ENCODE data around the gene TMEM185B.
A peak's percentile ranks its signal among the peaks of the same experiment; 100 is the strongest.

TMEM185B gene

DNA sequence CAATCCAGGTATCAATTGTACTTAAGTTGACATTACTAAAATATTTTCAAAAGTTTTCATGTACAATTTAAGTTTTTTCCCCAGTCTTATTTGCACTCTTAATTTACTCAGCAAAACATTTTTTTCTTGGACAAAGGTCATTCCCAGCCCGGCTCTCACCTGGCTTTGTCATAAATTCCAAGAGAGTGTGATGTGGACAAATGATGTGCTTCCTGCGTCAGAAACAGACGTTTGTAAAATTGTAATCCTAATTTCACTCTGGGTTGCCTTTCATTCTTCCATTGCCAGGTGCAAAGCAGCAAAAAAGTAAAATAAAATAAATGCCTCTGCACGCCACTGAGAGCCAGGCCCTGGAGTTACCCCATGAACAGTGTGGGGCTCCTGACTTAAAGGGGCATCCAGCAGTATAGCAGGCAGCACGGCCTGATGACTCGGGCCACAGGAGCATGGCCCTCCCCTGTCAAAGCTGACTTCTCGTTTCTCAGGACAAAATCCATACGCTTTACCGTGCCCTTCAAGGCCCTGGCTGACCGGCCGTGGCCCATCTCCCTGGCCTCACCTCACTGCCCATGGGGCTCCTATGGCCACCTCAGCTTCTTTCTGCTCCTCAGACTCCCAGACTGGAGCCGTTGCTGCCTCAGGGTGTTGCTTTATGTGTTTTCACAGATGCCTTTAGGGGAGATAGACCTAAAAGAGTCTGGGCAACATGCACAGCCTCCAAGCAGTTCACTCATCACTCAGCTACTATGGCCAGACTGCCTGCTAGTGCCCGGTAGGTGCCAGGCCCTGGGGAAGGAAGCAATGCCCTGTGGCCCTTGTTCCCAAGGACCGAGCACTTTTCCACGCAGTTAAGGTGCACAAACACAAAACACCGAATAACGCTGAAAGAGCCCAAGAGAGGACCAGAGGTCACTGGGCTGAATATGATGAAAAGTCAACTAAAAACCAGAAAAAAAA lies 7.6 kb upstream of the TMEM185B start:
- no peak for DNase-seq

DNA sequence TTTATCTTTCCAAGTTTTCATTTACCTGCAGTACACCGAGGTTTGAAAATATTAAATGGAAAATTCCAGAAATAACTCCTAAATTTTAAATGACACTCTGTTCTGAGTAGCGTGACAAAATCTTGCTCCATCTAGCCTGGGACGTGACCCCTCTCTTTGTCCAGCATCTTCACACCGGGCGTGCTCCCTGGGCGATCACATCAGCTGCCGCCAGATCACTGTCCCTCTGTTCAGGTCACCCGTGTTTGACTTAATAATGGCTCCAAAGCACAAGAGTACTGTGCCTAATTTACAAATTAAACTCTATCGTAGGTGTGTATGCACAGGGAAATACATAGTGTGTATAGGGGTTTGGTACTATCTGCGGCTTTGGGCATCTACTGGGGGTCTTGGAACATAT lies 6.1 kb upstream of the TMEM185B start:
- DNase-seq: no peak

- no peak for DNase-seq
Measured at GRCh38 chr2:120228503-120228902, 5.3 kb upstream of the TMEM185B start.

DNA sequence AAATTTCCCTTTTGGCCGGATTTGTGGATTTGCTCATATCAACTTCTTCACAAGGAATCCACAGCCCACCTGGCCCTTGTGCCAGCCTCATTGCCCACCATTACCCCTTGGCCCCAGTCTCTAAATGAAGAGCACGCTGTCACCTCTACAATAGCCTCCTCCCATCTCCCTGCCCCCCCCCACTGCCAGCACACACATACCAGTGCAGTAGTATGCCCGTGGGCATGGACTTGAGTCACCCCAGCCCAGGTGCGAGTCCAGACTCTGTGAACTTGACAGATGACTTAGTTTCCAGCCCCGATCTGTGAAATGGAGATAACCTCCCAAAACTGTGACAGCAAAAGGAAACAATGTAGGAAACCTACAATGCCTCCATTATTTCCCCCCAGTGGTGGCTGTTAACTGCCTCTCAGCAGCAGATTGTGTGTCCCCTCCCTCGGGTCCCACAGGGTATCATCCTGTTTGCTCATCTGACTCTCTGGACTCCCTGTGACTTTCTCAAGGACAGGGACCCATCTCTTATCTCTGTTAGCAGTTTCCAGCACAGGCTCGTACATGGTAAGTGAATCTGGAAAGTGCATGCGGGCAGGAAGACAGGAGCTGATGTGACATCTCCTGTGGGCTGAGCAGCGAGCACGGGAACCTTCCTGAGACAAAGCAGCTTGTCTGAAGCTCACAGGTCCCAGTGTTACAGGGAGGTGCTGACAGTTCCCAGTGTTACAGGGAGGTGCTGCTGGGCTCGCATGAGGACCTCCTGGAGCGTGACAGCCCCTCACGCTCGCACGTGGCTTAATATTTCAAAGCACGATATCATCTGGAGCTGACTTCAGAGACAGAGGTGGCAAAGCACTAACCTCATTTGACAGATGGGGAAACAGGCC lies 4.2 kb upstream of the TMEM185B start:
- no peak for DNase-seq

- DNase-seq: no peak
Measured at GRCh38 chr2:120226316-120226715, 3.1 kb upstream of the TMEM185B start.

DNA sequence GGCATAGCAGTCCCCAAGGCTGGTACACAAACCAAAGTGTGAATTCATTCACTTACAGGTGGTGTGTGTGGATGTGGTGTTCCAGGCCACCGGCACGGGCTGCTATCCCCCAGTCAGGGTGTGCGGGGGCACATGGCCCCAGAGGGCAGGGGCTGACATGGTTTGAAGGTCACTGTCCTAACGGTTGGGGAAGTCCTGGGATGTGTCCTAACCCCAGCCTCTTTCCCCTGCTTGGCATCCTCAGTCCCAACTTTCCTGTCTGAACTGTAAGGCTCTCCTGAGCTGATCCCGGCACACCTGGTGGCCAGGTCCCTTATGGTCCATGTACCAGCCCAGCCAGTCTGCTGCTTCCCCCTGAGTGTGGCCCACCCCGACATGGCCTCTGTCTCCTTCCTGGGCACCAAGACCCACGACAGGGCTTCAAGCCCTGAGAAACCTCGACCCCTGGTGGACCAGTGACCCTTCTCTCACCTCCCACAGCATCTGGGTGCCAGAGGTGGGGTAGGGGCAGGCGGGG lies 2.4 kb upstream of the TMEM185B start:
- DNase-seq: no peak

- no peak for DNase-seq
Measured at GRCh38 chr2:120224735-120225548, 1.7 kb upstream of the TMEM185B start.

DNA sequence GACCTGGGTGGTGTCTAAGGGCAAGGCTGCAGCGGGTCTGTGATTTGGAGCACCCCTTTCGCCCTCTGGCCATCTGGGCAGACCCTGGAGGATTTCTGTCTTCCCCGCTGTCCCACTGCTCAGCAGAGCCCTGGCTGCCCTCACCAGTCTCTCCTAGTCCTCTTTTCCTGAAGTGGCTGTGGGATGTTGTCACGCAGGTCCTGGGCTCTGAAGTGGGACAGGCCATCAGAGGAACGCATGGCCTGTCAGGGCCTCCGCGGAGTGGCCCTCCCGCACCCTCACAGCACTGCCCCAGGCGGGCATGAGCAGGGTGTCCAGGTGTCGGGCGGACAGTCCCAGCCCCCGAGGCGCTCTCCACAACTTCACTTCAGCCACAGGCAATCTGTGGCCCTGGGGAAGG lies 1.1 kb upstream of the TMEM185B start:
- no peak for DNase-seq

DNA sequence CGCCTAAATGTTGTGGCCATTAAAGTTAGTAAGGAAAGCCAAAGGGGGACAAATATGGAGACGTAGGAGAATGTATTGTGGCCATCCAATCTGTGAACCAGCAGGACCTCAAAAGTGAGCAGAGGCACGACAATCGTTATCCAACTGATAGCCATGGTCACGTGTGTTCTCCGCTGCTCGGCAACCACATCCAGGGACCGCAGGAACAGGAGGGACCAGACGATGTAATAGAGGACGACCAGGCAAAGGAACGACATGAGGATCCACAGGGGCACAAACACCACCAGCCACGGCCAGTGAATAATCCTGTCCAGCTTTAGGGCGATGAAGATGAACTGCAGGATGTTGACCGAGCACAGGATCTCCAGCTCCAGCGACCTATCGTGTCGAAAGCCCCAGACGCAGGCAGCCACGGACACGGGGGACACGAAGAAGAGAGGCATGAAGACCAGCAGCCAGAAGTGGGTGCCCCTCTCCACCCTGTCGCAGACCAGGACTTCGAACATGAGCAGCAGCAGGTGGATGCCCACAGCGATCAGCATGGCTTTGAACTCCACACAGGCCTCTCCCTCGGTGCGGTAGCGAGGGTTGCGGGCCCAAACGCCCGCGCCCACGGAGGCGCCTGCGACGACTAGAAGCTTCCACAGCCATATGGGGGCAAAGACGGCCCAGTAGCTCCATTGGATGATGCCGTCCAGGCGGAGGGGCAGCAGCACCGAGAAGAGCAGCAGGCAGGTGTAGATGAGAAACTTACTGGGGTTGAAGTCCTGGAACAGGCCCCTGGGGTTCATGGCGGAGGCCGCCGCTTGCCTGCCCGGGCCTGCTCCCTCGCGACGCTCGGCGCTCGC lies 790 bp downstream of the TMEM185B start:
- no peak for DNase-seq

DNA sequence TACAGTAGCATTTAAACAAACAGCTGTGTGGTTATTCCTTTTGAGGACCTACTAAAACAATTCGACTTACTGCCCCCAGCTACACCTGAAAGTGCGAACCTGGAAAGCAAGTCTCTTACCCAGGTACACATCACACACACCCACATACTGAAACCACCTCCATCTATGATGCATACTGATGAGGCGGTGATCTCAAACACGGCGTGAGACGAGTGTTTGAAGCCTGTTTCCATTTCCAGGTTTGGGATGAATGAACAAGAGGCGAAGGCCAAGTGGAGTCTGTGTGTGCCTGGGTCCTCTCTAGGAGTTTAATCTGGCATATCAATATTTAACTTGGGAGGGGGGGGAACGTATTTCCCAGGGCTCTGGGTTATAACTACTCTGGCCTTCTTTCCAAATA lies 1.6 kb downstream of the TMEM185B start:
- DNase-seq: no peak

GRCh38 chr2:120220756-120221155 lies 2.4 kb downstream of the TMEM185B start:
- DNase-seq: no peak

DNA sequence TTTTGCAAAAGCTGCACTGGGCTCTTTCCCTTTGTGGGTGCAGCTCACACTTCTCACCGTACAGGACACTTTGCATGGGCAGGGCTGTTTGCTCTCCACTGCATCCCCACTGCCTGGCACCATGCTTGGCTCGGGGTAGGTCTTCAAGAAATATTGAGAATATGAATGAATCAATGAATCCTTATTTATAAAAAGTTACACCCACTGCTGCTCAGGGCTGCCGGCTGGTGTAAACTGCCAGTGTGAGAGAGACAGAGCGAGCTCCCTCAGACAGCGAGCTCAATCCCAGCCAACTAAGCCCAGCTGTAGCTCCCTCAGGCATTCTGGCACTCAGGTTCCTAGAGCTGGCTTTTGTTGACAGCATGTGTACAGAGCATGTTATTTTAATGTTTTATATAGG lies 3.4 kb downstream of the TMEM185B start:
- DNase-seq: no peak

- DNase-seq: no peak
Measured at GRCh38 chr2:120219291-120219690, 3.9 kb downstream of the TMEM185B start.

- no peak for DNase-seq
Measured at GRCh38 chr2:120218181-120218580, 5.0 kb downstream of the TMEM185B start.

DNA sequence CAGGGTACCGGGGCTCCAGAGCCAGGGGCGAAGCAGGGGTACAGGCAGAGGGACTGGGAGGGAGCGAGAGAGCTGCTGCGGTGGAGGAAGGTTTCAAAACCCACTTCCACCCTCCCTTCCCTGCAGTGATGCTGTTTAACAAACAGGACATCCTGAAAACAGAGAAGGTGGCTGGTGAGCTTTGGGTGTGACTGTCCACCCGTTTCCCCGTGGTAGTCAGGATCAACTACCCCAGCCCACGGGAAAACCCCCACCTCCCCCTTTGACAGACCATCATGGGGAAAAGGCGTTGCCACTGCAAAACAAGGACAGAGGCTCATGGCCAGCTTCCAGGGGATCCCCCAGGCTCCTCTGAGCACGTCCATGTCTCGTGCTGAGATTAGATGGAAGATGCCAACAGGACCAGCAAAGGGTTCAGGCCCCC lies 12.9 kb downstream of the TMEM185B start:
- peak; percentile 36 for DNase-seq

DNA sequence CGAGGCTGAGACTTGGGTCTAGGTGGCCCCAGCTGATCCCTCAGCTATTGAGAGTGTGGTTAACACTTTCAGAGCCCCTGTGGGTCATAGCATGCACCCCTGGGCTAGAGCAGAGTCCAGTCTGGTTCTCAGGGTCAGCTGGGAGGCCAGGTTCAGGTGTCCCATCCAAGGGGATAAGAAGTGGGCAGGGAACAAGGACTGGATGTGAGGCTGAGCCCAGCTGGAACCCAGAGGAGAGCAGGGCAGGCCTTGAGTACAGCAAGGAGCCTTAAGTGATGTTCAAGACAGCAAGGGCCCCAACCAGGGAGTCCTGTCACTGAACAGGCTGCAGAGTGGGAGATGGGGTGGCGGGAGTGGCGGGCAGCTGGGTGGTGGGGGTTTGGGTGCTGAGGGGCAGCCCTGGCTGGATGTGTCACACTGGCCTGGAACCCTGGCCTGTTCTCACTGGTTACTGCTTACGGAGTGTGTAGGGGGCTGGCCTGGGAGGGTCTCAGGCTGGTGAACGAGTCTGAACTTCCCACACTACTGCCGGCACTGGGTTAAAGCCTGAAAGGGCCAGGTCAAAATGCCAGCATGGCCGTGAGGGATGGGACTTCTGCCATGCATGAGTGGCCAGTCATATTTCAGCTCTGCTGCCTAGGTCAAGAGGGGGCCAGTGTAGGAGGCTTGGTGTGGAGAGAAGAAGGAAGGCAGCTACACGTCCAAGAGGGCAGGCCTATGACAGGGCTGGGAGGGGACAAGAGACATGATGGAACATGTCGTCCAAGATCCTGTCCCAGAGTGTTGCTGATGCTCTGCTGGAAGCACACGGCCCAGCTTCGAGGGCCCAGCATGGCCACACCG lies 13.6 kb downstream of the TMEM185B start:
- DNase-seq: no peak

DNA sequence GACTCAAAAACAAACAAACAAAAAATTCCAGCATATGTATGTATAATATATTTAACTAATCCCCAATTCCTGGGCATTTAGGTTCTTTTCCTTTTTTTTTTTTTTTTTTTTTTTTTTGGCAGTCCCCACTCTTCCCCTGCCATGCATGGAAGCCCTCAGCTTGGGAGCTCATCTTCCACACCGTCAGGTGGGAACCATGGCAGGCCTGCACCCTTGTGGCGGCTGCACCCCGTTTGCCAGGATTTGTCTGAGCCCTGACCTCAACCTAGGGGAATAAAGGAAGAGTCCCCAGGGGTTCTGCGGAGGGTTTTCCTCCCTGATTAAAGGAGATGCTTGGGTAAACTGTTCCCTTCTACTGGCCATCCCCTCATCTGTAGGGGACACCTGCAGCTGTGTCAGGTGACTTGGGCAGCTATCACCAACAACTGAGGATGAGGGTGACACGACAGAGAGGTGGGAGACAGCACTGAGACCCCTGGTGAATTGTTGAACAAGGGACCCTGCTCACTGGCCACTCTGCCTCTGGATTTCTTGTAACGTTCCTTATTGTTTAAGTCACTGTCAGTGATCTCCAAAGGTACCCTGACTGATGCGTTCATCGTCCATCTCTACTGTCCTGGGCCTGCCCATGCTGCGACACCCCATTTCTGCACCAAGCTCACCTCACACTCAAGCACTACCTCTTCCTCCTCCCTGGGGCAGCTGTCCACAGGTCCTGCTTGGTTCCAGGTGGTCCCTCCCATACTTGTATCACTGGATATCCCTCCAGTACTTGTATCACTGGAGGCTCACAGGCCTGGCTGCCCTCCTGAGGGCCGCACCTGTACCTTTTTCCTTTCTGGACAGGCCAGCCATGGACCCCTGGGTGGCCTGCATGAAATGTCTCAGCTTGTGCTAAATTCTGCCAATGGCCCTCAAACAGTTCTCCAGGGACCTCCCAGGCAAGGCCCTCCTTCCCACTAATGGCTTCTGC lies 14.5 kb downstream of the TMEM185B start:
- no peak for DNase-seq

GRCh38 chr2:120206022-120206581 lies 17.1 kb downstream of the TMEM185B start:
- peak; percentile 37 for DNase-seq
